NB4 (cell line): ENCODE measurements around the gene GRAMD4.

Source experiments
- DNase-seq: peaks from one replicate; pipeline ENCODE4 v3.0.0; 2010; ENCODE audit warnings: low read depth
- H3K4me3 ChIP-seq: one replicate; pipeline ENCODE4 v1.5.1; 2011; ENCODE audit warnings: mild to moderate bottlenecking, low read depth, low read length, moderate library complexity
- MYC ChIP-seq: IDR thresholded peaks from 2 replicates; pipeline ENCODE4 v1.6.1; 2011; ENCODE audit warnings: low read depth, low read length
- POLR2A ChIP-seq: IDR thresholded peaks from 2 replicates; pipeline ENCODE4 v1.6.1; 2011; ENCODE audit warnings: mild to moderate bottlenecking; ENCODE audit not compliant: insufficient read length; ENCODE audit errors: extremely low read depth
- TF ChIP-seq, protein P1 (sequence below): IDR thresholded peaks from one replicate; pipeline ENCODE4 v1.5.1; 2012; ENCODE audit warnings: low read depth, low read length
- TF ChIP-seq, protein P2 (sequence below): IDR thresholded peaks from 2 replicates; pipeline ENCODE4 v1.6.1; 2011; ENCODE audit warnings: low read depth, low read length

GRAMD4 gene

DNA sequence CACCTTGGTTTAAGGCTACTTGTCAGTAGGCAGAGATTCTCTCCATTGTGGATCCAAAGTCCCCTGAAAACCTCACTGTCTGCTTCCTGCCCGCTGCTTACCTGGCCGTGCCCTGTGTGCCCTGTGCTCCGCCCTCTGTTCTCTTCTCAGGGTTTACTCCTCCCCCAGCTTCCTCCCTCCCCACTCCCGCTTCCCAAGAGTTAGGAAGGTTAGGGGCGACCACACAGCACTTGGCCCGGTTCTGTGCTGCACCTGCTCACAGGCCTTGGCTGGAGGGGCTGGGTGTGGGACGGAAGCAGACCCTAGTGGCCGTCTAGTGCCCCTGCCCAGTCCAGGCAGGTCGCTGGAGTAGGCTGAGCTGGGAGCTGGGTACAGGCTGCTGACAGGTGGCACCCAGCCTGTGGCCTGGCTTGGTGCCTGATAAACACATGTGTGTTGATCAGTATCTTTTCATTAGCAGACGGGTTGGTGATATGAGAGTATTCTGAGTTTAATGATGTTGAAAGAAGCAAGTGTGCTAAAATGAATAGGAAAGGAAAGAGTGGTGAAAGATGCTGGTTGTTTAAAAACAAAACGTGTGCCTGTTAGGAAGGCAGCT, 40.5 kb downstream of the GRAMD4 start:
- no peak for DNase-seq
- TF ChIP-seq MYC (no peak), POLR2A (no peak)
- TF ChIP-seq, protein P1, sequence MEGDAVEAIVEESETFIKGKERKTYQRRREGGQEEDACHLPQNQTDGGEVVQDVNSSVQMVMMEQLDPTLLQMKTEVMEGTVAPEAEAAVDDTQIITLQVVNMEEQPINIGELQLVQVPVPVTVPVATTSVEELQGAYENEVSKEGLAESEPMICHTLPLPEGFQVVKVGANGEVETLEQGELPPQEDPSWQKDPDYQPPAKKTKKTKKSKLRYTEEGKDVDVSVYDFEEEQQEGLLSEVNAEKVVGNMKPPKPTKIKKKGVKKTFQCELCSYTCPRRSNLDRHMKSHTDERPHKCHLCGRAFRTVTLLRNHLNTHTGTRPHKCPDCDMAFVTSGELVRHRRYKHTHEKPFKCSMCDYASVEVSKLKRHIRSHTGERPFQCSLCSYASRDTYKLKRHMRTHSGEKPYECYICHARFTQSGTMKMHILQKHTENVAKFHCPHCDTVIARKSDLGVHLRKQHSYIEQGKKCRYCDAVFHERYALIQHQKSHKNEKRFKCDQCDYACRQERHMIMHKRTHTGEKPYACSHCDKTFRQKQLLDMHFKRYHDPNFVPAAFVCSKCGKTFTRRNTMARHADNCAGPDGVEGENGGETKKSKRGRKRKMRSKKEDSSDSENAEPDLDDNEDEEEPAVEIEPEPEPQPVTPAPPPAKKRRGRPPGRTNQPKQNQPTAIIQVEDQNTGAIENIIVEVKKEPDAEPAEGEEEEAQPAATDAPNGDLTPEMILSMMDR: no peak
- TF ChIP-seq, protein P2, sequence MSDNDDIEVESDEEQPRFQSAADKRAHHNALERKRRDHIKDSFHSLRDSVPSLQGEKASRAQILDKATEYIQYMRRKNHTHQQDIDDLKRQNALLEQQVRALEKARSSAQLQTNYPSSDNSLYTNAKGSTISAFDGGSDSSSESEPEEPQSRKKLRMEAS: no peak

DNA sequence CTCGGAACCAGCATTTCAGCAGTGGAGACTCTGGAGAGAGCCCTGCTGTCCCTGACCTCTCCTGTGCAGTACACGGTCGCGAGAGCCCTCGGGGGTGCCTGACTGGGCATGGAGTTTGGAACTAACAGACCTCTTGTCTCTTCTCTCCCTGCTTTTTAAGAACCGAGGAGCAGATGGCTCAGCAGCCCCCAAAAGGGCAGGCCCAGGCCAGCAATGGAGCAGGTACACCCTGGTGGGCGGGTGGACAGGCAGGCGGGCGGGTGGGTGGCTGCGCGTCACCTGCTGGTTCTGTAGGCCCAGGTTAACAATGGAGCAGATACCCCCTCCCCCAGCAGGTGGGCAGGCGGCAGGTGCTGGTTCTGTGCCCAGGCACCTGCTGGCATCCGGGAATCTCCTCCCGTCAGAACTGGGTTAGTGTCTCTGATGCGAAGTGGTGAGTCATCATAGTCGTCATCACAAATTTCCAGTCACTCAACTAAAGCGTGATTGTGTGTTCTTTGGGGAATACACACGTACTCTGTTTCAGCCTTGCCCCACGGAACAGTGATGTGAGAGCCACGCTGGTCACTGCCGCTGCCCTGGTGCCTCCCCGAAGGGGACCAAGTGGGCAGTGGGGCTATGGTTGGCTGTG, 41.1 kb downstream of the GRAMD4 start:
- TF ChIP-seq, protein P2: no peak
- no peak for TF ChIP-seq POLR2A
- TF ChIP-seq MYC: no peak
- TF ChIP-seq, protein P1: no peak
- no peak for DNase-seq
- H3K4me3 ChIP-seq: no peak overlapping the region

More for the DNA sequence above, 40.5 kb downstream of the GRAMD4 start:
- no peak overlapping the region for H3K4me3 ChIP-seq

DNA sequence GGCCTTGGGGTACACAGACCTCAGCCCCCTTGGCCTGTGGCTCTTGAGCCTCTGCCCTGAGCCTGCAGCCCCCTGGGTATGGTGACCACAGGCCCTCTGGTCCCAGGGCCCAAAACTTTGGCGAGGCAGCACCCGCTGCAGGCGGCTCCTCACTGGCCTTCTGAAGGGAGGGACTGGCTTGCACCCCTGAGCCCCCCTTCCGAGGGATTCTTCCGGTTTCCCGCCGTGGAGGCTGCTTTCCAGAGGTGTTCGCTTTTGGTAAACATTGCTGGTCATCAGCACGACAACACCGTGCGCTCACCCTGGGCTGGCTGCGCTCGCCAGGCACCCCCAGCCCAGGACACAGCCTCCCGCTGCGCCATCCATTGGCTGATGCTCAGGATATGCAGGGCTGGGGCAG, 42.0 kb downstream of the GRAMD4 start:
- H3K4me3 ChIP-seq: no peak overlapping the region
- TF ChIP-seq POLR2A (no peak), MYC (no peak)
- TF ChIP-seq, protein P1: no peak
- TF ChIP-seq, protein P2: no peak
- no peak for DNase-seq

DNA sequence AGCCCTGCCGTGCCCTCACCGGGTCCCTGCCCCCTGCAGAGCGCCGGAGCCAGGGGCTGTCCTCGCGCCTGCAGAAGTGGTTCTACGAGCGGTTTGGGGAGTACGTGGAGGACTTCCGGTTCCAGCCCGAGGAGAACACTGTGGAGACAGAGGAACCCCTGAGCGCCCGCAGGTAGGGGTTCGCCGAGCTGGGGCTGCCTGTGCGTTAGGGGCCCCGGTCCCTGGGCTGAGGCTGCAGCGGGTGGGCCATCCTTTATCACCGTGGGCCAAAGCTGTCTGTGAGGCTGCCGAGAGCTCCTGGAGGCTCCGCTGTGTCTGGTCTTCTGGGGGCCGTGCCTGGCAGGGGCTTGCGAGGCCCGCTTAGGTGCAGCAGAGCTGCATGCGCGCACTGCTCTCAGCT, 42.8 kb downstream of the GRAMD4 start:
- H3K4me3 ChIP-seq: no peak overlapping the region
- DNase-seq: no peak
- TF ChIP-seq MYC (no peak), POLR2A (no peak)
- TF ChIP-seq, protein P2: no peak
- TF ChIP-seq, protein P1: no peak

DNA sequence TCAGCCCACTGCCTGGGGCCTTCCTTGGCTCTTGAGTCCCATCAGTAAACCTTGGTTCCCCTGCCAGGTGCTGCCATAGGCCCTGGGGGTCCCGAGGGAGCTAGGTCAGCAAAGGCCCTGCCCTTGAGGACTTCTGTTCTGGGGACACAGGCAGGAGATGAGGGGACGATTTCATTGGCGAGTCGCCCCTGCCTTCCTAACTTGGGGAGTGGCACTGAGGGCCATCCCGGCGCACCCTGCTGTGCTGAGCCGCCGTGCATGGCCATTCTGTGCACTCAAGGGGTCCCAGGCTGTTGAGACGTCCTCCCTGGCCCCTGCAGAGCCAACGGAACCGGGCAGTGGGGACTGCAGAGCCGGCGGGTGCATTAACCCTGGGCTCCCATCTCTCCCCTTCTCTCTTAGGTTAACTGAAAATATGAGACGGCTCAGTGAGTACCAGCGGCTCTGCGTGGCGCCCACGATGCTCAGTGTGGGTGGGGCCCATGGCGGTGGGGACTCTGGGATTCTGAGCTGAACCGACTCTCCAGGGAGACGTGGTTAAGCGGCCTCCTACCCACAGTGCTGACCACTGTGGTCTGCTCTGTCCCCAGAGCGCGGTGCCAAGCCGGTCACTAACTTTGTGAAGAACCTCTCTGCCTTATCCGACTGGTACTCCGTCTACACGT, 43.4 kb downstream of the GRAMD4 start:
- H3K4me3 ChIP-seq: no peak overlapping the region
- no peak for TF ChIP-seq MYC
- TF ChIP-seq, protein P1: no peak
- TF ChIP-seq POLR2A: no peak
- TF ChIP-seq, protein P2: no peak
- no peak for DNase-seq
